GM18519 (cell line): ENCODE data around the gene ADAMTSL5.
"Not testable (repeated sequence)": the region's sequence is repeated elsewhere in the genome, so short reads cannot be mapped to it uniquely, and the experiment has no call there.

Experiments used
- ATAC-seq: cut with Tn5 transposase; IDR thresholded peaks from one replicate; pipeline ENCODE4 v1.9.1; 2021; ENCODE audit warnings: mild to moderate bottlenecking, moderate library complexity; ENCODE audit not compliant: unreplicated experiment, low FRiP score

The ADAMTSL5 gene, protein sequence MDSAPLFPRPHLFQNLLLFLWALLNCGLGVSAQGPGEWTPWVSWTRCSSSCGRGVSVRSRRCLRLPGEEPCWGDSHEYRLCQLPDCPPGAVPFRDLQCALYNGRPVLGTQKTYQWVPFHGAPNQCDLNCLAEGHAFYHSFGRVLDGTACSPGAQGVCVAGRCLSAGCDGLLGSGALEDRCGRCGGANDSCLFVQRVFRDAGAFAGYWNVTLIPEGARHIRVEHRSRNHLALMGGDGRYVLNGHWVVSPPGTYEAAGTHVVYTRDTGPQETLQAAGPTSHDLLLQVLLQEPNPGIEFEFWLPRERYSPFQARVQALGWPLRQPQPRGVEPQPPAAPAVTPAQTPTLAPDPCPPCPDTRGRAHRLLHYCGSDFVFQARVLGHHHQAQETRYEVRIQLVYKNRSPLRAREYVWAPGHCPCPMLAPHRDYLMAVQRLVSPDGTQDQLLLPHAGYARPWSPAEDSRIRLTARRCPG

DNA sequence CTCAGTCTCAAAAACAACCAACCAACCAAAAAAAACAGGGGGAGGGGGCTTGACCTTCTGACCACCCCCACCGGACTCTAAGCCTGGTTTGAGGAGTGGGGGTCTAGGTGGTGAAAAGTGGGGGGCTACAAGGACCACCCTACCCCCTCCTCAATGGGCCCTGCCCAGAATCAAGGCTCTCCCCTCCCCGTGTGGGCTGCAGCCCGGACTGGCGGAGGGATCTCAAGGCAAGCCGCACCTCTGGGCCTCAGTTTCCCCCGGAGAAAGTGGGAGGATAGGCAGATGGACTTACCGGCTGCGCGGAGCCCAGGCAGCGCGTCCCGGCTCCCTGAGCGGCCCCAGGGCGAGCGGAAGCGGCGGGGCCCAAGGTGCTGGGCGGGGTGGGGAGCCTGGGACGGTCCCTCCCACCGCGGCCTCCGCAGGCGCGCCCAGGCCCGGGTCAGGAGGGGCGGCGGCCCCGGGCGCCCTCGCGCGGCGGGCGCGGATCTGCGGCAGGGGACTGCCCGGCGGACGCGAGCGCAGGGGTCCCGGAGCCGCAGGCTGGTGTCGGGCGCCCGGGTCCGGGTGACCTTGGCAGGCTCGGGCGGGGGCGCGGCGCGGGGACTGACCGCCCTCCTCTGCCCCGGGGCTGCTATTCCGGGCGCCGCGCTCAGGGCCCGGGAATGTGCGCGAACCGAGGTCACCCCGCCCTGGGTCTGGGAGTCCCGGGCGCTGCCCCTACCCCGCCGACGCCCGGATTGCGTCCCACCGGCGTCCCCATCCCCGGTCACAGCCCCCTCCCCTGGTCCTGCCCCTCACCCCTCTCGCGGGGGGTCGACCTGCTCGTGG lies at the start of gene ADAMTSL5:
Gene ADAMTSL5 (minus strand): TSS at position 349 of the 828 bp plus-strand sequence. CDS start 2,076 bp downstream, outside the sequence.
- no peak for ATAC-seq

DNA sequence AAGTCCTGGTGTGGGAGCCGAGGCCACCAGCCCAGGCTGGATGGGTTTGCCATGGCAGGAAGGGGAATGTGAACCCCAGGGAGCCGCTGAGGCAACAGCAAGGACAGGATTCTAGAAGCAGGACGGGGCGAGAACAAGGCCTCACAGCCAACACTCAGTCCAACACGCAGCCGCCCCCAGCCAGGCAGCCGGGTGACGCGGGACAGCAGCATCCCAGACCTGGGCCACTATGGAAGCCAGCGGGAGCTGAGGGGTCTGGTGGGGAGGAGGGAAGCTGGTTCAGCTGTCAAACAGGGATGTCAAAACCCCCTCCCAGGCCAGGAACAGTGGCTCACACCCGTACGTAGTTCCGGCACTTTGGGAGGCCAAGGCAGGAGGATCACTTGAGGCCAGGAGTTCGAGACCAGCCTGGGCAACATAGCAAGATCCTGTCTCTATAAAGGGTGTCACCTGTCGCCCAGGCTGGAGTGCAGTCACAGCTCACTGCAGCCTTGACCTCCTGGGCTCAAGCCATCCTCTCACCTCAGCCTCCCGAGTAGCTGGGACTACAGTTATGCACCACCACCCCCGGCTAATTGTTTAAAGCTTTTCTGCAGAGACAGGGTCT lies 48.5 kb upstream of the ADAMTSL5 start:
- ATAC-seq: no peak

DNA sequence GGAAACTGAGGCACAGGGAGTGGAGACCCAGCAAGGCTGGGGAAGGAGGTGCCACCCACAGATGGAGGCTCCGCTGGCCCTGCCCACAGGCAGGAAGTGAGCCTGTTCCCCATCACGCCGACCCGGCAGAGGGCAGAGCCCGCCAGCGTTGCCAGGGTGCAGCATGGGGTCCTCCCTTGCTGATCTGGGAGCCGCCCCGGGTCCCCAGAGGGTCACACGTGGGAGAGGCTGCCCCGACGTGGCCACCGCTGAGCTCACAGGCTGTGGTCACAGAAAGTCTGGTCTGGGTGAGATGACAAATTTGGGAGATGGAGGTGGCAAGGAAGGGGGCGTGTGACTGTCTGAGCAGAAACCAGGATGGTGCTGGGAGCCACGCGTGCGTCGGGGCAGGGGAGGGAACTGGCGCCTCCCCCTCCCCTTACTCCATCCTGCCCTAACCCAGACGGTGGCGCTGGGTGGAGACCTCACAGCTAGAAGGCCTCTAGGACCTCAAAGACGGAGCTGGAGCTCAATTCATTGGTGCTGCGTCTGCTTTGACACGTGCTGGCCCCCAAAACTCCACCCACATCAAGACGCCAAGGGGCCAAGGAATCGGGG lies 47.6 kb upstream of the ADAMTSL5 start:
- ATAC-seq: no peak

DNA sequence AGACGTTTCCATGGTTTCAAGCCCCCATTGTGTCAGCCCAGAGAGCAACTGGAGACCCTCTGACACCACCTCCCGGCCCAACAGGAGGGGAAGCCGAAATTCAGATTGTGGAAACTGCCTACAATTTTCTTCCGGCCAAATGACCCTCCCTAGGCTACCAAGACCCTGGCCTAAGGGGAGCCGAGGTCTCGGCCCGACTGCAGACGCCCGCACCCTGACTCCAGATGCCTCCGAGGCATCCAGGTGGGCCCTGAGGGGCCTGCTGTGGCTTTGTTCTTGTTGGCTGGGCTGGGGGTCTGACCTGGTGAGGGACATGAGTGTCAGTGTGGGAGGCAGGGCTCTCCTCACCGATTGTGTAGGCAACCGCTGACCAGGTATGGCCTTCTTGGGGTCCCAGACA lies 45.7 kb upstream of the ADAMTSL5 start:
- no peak for ATAC-seq

DNA sequence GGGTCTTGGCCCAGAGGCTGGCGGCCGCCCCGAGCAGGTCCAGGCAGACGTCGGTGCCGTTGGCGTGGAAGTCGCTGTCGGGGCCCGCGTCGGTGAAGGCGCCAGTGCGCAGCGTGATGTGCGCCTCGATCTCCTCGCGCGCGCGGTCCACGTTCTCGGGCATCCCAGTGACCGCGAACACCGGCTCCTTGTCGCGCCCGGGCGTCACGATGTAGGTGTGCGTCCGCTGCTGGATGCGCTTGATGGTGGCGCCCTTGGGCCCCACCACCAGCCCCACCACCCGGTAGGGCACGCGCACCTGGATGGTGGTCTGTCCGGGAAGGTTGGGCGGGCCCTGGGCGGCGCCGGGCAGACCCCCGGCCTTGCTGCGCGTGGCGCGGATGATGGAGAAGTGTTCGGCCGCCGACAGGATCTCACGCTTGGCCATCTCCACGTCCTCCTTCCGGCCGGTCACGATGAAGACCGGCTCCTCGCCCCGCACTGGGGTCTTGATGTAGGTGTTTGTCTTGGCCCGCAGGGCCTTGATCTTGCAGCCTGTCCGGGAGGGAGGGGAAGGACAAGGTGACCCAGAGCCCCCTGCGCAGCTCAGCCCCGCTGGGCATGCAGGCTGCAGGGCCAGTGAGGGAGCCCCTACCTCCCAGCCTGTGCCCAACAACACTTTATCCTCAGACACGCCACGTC lies 43.7 kb upstream of the ADAMTSL5 start:
- no peak for ATAC-seq

DNA sequence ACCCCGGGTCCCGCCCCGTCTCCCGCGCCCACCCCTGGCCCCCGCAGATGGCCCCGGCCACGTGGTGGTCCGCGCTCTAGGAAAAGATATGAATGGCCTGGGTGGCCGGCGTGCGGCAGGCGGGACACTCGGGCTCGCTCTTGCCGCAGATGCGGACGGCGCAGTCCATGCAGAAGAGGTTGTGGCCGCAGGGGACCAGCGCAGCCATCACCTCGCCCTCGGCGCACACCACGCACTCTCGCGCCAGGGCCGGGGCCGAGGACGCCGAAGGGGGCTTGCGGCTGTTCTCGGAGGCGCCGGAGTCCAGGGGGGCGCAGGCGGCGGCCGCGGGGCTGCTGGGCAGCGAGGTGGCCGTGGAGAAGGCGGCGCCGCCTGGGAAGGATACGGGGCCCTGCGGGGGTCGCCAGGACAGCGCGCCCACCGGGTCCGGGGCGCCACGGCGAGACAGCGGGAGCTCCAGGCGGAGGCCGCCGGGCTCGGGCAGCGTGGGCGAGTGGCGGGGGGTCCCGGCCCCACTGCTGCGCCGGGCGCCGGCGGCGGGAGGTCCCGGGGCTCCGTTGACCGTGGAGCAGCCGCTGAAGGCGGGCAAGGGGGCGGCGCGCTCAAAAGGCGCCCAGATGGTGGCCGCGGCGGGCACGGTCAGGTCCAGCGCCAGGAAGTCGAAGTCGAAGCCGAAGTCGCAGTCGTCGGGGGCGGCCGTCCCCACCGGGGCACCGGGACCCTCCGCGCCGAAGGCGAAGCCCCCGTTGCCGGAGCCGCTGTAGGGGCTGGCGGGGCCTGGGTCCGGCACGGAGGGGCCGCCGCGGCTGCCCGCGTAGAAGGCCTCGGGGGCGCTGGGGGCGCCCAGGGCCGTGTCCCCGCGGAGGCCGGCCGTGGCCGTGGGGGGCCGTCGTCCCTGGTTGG lies 42.9 kb upstream of the ADAMTSL5 start:
- no peak for ATAC-seq

DNA sequence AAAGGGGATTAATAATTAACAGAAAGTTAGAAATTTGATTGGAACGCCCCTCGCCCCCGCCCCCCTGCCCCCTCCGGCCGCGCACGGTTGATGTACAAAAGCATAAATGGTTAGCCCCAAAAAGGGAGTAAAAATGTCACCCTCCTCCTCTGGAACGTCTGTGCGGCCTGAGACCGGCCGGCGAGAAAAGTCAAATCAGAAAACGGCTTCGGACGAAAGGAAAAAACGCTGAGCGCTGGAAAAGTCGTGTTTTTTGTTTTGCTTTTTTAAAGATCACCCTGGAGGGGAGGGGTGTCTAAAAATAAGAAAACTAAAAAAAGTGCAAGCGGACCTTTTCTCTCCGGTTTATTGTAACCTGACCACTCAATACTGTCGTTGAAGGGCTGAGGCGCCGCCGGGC lies 42.1 kb upstream of the ADAMTSL5 start:
- no peak for ATAC-seq

DNA sequence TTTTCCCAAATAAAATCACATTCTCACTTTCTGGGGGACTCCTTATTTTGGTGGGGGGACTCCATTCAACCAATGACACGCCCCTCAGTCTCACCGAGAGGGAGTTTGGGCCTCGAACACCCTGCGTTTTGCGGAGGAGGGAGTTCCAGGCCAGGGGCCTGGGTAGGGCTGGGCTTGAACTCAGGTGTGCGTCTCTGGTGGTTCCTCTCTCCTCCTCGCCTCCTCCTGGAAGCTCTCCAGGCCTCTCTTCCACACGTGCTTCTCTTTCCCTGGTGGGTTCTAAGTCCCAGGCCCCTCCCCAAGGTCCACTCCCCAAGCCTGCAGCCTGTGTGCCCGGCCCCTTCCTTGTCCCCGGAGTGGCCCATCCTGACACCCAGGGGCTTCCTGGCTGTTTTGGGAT lies 40.6 kb upstream of the ADAMTSL5 start:
- no peak for ATAC-seq

DNA sequence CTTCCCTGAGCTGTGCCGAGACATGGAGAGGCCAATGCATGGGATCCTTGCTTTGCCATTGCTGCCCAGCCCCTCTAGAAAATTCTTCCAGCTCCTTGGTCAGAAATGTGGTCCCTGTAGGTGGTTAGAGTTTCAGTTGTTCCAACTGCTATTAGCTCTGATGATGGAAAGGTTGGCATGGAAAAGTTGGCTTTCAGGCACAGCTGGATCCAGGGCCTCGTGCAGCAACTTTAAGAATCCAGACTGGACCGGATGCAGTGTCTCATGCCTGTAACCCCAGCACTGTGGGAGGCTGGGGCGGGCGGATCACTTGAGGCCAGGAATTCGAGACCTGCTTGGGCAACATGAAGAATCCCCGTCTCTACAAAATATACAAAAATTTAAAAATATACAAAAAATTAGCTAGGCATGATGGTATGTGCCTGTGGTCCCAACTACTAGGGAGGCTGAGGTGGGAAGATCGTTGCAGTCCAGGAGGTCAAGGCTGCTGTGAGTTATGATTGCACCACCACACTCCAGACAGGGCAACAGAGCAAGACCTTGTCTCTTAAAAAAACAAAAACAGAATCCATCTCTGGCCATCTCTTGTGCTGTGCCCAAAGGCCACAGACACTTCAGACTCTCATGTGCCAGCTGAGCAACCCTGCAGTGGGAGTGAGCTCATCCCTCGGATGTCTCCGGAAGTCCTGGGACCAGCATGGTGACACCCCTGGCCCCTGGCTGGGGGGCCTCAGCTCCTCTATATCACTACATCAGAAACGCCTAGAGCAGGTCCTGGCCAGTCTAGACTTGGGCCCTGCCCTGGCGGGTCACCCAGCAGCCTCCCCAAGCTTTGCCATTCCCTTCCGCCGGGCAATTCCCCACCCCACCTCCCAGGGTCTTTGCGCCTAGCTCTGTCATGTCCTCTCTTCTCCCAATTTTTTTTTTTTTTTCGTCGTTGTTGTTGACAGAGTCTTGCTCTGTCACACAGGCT lies 38.5 kb upstream of the ADAMTSL5 start:
- ATAC-seq: no peak

DNA sequence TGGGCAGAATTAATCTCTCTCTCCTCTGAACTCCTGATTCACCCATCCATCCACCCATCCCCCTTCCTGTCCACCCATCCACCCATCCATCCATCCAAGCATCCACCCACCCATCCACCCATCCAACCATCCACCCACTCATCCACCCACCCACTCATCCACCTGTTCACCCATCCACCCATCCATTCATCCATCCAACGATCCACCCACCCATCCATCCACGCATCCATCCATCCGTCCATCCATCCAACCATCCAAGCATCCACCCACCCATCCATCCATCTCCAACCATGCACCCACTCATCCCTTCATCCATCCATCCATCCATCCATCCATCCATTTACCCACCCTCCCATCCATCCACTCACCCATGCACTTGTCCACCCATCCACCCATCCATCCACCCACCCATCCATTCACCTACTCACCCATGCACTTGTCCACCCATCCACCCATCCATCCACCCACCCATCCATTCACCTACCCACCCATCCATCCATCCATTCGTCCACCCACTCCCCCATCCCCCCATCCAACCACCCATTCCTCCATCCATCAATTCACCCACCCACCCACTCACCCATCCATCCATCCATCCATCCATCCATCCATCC lies 36.6 kb upstream of the ADAMTSL5 start:
- ATAC-seq: no peak

DNA sequence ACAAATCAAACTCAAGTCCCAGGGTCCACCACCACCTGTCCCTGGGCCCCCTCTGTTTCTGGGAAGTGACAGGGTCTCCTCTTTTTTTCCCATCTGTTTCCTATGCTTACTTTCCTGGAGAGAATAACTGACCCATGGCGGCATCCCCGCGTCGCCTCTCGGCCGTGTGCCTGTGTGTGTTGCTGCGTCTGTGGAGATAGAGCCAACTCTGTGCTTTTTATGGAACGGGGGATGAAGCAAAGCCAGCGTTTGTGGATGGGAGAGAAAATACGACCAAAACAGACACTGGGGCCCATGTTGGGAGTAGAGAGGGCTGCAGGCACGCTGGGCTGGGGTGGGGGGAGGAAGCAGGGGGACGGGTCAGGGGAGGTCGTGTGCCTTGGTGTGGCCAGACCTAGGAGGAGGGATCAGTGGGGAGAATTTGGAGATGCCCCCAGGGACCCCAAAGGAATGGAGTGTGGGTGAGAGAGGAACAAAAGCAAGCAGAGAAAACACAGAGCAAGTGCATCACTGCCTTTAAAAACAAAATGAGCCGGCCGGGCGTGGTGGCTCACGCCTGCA lies 27.6 kb upstream of the ADAMTSL5 start:
- no peak for ATAC-seq

DNA sequence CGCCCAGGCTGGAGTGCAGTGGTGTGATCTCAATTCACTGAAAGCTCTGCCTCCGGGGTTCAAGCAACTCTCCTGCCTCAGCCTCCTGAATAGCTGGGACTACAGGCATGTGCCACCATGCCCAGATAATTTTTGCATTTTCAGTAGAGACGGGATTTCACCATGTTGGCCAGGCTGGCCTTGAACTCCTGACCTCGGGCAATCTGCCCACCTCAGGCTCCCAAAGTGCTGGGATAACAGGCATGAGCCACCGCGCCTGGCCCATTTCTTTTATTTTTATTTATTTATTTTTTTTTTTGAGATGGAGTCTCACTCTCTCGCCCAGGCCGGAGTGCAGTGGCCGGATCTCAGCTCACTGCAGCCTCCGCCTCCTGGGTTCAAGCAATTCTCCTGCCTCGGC lies 26.9 kb upstream of the ADAMTSL5 start:
- ATAC-seq: not testable (repeated sequence)

DNA sequence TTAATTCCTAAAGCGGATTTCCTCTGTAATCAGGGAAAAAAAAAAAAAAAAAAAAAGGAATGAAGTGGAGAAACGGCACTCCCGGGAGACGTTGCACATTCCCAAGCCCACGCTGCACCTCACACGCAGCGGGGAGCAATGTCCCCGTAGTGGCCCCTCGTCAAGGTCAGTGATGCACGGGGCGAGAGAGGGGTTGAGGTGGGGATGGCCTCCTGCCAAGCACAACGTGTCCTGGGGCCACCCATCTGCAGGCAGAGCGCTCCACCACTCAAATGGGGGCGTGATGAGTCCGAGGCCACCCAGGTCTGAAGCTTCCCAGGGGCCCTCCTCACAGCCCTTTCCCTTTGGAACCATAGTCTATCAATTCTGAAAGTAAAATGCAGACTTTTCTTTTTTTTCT lies 26.2 kb upstream of the ADAMTSL5 start:
- ATAC-seq: no peak

DNA sequence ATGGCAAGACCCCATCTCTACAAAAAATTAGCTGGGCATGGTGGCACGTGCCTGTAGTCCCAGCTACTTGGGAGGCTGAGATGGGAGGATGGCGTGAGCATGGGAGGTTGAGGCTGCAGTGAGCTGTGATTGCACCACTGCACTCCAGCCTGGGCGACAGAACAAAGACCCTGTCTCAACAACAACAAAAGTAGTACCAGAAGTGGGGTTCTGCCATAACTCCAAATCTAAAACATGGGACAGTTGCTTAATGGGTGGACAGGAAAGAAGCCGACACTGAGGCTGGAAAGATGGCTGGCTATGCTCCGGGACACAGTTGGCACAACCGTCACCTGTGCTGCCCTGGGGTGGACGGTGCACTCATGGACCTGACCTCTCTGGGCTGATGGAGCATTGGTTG lies 22.9 kb upstream of the ADAMTSL5 start:
- not testable (repeated sequence) for ATAC-seq

DNA sequence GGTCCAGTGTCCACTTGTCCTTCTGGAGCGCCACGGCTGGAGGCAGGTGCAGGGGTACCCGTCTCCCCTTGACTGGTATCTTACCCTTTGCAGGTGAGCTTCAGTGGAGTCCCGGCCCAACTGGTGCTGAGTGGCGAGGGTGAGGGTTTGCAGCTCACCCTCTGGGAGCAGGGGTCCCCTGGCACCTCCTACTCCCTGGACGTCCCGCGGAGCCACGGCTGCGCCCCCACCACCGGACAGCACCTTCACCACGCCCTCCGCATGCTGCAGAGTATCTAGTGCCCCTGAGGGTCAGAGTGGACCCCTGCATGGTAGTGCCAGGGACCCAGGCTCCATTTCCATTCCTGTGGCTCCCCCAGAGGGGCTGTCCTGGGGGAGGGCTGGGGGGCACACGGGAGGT lies 22.2 kb upstream of the ADAMTSL5 start:
- ATAC-seq: no peak

DNA sequence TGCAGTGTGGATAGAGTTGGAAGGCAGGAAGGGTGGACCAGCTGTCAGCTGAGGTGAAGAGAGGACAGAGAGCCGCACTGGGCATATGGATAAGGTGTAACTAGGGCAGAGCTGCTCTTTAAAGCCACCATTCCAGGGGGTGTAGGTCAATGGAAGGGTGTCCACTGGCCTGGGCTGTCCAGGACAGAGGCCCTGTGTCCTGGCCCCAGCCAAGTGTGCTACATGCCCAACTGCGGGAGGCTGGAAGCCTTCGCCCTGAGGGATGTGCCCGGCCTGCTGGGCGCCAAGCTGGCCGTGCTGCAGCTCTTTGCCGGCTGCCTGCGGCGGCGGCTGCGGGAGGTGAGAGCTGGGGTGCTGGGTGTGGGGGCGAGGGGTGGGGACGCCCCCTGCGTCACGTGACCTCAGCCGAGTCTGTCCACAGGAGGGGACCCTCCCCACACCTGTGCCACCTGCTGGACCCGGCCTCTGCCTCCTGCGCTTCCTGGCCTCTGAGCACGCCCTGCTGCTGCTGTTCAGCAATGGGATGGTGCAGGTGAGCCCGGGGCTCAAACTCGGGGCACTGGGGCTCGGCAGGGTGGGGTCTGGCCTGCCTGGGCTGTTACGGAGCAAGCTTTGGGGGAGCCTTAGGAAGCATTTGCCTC lies 20.8 kb upstream of the ADAMTSL5 start:
- ATAC-seq: no peak

DNA sequence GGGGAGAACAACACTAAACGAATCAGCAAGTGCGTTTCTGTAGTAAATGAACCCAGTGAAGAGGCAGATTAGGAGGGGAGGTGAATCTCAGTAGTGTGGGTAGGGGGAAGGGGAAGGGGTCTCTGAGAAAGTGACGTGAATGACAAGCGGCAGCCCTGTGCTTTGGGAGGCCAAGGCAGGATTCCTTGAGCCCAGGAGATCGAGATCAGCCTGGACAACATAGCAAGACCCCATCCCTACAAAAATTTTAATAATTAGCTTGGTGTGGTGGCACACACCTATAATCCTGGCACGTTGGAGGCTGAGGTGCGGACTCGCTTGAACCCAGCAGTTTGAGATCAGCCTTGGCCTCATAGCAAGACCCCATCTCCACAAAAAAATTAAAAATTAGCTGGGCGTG lies 19.2 kb upstream of the ADAMTSL5 start:
- no peak for ATAC-seq
